K562 (cell line): Measurements from ENCODE around the gene CPHXL2. TPM values are rescaled to one million over a fixed set of nuclear protein-coding genes. Genes with fewer than 3 reads are reported as not detected.
A peak's percentile ranks its signal among the peaks of the same experiment; 100 is the strongest.

Source experiments
- CBX2 ChIP-seq: fragments of 200-600 bp; sonication (generic); IDR thresholded peaks from one replicate; pipeline ENCODE4 v1.6.1; 2012; ENCODE audit warnings: mild to moderate bottlenecking, low read length, inconsistent platforms; ENCODE audit not compliant: insufficient read depth, poor library complexity, severe bottlenecking
- CCAR2 ChIP-seq: fragments of 200-400 bp; formaldehyde crosslinking; IDR thresholded peaks from 2 replicates; pipeline ENCODE4 v1.6.1; 2017; ENCODE audit warnings: mild to moderate bottlenecking, low read depth, low read length
- CHAMP1 ChIP-seq: fragments of 450-650 bp; IDR thresholded peaks from 2 replicates; pipeline ENCODE4 v1.6.1; 2016; ENCODE audit warnings: mild to moderate bottlenecking
- DDX20 ChIP-seq: fragments of 450-650 bp; IDR thresholded peaks from 2 replicates; pipeline ENCODE4 v1.6.1; 2016; ENCODE audit warnings: missing genetic modification characterization, low read depth, mild to moderate bottlenecking, missing compliant biosample characterization, moderate library complexity
- GABPB2 ChIP-seq: fragments of 250-450 bp; sonication (Bioruptor Pico); conservative IDR thresholded peaks from 2 replicates; pipeline ENCODE4 v1.5.1; 2021; ENCODE audit warnings: mild to moderate bottlenecking
- LCOR ChIP-seq: sonication (generic); formaldehyde crosslinking; IDR thresholded peaks from 2 replicates; pipeline ENCODE4 v1.8.0; 2022; ENCODE audit warnings: mild to moderate bottlenecking, missing genetic modification reagents
- MTA3 ChIP-seq: fragments of 450-650 bp; formaldehyde crosslinking; IDR thresholded peaks from 2 replicates; pipeline ENCODE4 v1.6.1; 2017; ENCODE audit warnings: mild to moderate bottlenecking, borderline replicate concordance
- MYNN ChIP-seq, 2 experiments: sonication (generic); formaldehyde crosslinking in 1 of 2; IDR thresholded peaks; 2 replicates each; pipeline versions ENCODE4 v1.5.0 to v1.6.1; 2016 to 2020; ENCODE audit warnings: antibody characterized with exemption in 1 of 2, missing genetic modification reagents in 1 of 2
- PKNOX1 ChIP-seq: fragments of 450-650 bp; IDR thresholded peaks from 2 replicates; pipeline ENCODE4 v1.6.1; 2016
- POLR2AphosphoS5 ChIP-seq: IDR thresholded peaks from 2 replicates; pipeline ENCODE4 v1.6.1; 2011; ENCODE audit warnings: mild to moderate bottlenecking, low read depth, low read length, moderate library complexity; ENCODE audit not compliant: control insufficient read depth, insufficient read depth
- SMARCB1 ChIP-seq: IDR thresholded peaks from 2 replicates; pipeline ENCODE4 v1.6.1; 2011; ENCODE audit warnings: improper control_type of control experiment, low read depth; ENCODE audit not compliant: insufficient read length
- SOX6 ChIP-seq: fragments of 450-650 bp; IDR thresholded peaks from 2 replicates; pipeline ENCODE4 v1.6.1; 2014; ENCODE audit warnings: mild to moderate bottlenecking
- STAT5A ChIP-seq: IDR thresholded peaks from 2 replicates; pipeline ENCODE4 v1.6.1; 2012; ENCODE audit warnings: low read length, inconsistent platforms, borderline replicate concordance
- XRCC3 ChIP-seq: fragments of 450-650 bp; IDR thresholded peaks from 2 replicates; pipeline ENCODE4 v1.6.1; 2017; ENCODE audit warnings: mild to moderate bottlenecking, moderate library complexity
- XRCC4 ChIP-seq: IDR thresholded peaks from one replicate; pipeline ENCODE4 v1.6.1; 2011; ENCODE audit not compliant: insufficient read depth, insufficient read length; ENCODE audit errors: extremely low read depth
- ZBED1 ChIP-seq: IDR thresholded peaks from 2 replicates; pipeline ENCODE4 v1.6.1; 2014
- ZBTB33 ChIP-seq: sonication (generic); formaldehyde crosslinking; IDR thresholded peaks from 2 replicates; pipeline ENCODE4 v1.8.1; 2023; ENCODE audit warnings: mild to moderate bottlenecking, missing genetic modification reagents
- ZEB2 ChIP-seq: fragments of 450-650 bp; IDR thresholded peaks from 2 replicates; pipeline ENCODE4 v1.6.1; 2016
- ZNF197 ChIP-seq: fragments of 200-800 bp; sonication (Bioruptor generic); IDR thresholded peaks from 2 replicates; pipeline ENCODE4 v1.6.1; 2016; ENCODE audit warnings: low read depth, missing genetic modification characterization, missing compliant biosample characterization
- ZNF398 ChIP-seq: fragments of 250-450 bp; sonication (Bioruptor Pico); IDR thresholded peaks from 2 replicates; pipeline ENCODE4 v1.8.0; 2021; ENCODE audit warnings: moderate library complexity, mild to moderate bottlenecking, inconsistent platforms
- ZNF830 ChIP-seq: fragments of 250-450 bp; sonication (Bioruptor Pico); IDR thresholded peaks from 2 replicates; pipeline ENCODE4 v1.5.0; 2021; ENCODE audit warnings: mild to moderate bottlenecking
- polyA plus RNA-seq, 8 experiments: library from polyadenylated mRNA; depleted of rRNA in 4 of 8; stranded (reverse) in 5 of 8; unstranded in 3 of 8; fragments of >200 nt; fragmentation: Nextera tagmentation in 2 of 8; fragmentation: Illumina TruSeq in 1 of 8; extraction: Ambion mirVana in 2 of 8; extraction: Trizol in 1 of 8; gene quantifications; 2 replicates each; pipeline versions ENCODE4 v1.2.1 to v1.2.3, GENCODE V29; 2011 to 2014; ENCODE audit warnings: inconsistent platforms in 1 of 8, missing spikeins in 1 of 8
- total RNA-seq, 7 experiments: library from RNA; depleted of rRNA in 6 of 7; stranded (reverse); fragments of >200 nt in 6 of 7; fragmentation: Illumina TruSeq in 2 of 7; extraction: Trizol in 2 of 7; gene quantifications; 2 replicates each; pipeline versions ENCODE4 v1.2.1 to v1.2.3, GENCODE V29; 2011 to 2021; ENCODE audit warnings: low replicate concordance in 1 of 7

The CPHXL2 gene
- total and polyA plus RNA-seq, 9 of the 15 experiments (the other 6 are each of a cell fraction or from before 2014, with no cell fraction given): not detected

DNA sequence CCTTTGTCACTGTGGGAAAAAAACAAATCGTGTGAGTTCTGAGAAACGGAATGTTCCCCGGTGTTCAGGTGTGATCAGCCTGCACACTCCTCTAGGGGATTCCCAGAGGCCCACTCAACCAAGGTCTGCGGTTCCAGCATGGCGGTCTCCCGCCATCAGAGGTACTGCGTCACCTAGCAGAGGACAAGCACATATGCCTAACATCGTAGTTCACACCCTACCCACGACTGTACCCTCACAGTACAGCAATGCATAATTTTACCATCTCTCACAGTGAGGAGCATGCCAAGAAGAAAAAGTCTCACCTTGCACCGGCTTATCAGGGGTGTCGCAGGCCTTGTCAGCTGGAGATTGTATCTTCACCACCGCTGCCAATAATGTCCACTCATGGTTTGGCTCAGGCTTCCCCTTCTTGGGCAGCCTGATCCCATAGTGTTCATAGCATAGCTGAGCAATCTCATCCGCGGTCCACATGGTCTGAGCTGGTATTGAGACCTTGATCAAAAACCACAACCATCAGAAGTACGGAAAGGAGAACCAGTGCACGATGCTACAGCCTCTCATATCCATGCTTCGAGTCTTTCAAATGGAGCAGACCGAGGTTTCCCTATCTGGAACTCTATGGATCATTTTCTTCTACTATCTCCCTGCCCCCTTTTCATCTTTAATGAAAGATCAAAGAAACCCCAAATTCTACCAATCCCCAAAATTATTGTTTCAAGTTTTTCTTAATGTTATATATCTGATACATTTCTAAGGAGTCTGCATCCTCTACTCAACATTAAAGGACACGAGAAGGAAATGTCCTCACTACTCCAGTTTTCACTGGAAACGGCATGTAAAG, 56.3 kb downstream of the CPHXL2 start (continued):
- TF ChIP-seq ZEB2 (peak; percentile 71), ZNF197 (CRISPR knock-in tag) (0 out of 2 replicates have a peak, but pooled peaks have one; percentile 4), ZBTB33 (CRISPR knock-in tag) (peak; percentile 96), ZBED1 (no peak), CBX2 (no peak), POLR2AphosphoS5 (peak; percentile 60; the same call in 1 of the 2 replicates), LCOR (no peak), ZNF830 (CRISPR knock-in tag) (no peak), CHAMP1 (no peak), ZNF398 (CRISPR knock-in tag) (no peak), XRCC3 (no peak), GABPB2 (CRISPR knock-in tag) (no peak), XRCC4 (no peak), CCAR2 (no peak), MTA3 (no peak; the same call in 1 of the 2 replicates), SOX6 (peak; percentile 70; the same call in 1 of the 2 replicates), MYNN (IDR thresholded peaks at IDR 0.05) (peak; percentile 21; the same call in 1 of the 2 replicates), MYNN (CRISPR knock-in tag; IDR thresholded peaks at IDR 0.05) (no peak), STAT5A (peak; percentile 57; the same call in 1 of the 2 replicates), SMARCB1 (peak; percentile 64), DDX20 (no peak), PKNOX1 (peak; percentile 56; the same call in 1 of the 2 replicates)
